GM12892 (cell line): Measurements from ENCODE around the gene EML4.
"Not testable (repeated sequence)": the region's sequence is repeated elsewhere in the genome, so short reads cannot be mapped to it uniquely, and the experiment has no call there.

Experiments used
- DNase-seq: peaks from one replicate; pipeline ENCODE4 v3.0.0; 2011; ENCODE audit not compliant: insufficient read length
- FAIRE-seq: peaks from 2 replicates; lab custom pipeline; 2011; peaks lifted over from hg19 to GRCh38; lab: Jason Lieb, UNC
- POLR2A ChIP-seq: IDR thresholded peaks from 2 replicates; pipeline ENCODE4 v1.6.1; 2011; ENCODE audit warnings: low read depth, low read length, control low read depth
- POLR2AphosphoS5 ChIP-seq: IDR thresholded peaks from 2 replicates; pipeline ENCODE4 v1.6.1; 2011; ENCODE audit warnings: low read depth, low read length, control low read depth
- TAF1 ChIP-seq: IDR thresholded peaks from 2 replicates; pipeline ENCODE4 v1.6.1; 2011; ENCODE audit warnings: low read depth, mild to moderate bottlenecking, control low read depth, low read length, borderline replicate concordance

Gene EML4

DNA sequence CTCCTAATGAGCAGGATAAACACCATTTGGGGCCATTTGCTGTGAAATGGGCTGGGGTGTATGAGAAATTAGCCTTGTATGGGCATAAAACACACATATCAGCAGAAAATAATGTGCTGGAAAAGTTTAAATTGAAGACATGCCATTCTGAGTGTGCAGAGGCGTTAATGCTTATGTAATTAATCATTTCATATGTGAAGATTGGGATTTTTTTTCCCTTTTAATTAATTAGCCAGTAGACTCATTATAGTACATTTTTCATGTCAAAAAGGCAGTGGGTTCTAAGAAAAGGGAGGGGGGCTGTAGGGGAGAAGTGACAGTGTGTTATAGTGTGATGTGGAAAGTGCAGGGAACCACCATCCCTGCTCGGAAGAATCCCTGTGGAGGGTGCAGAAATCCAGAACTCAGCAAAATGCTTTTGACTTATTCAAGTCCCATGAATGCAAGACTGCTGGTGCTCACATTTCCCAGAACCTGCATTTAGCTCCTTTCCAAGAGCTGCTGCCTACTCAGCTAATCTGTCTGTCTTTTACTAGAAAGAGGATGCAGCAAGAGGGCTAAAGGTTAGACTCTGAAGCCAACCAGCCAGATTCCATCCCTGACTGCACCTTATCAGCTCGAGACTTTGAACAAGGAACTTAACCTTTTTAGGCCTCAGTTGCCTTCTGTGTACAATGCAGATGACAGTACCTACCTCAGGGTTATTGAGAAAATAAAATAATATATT, 203.5 kb downstream of the EML4 start:
- FAIRE-seq (no peak), DNase-seq (no peak)
- TF ChIP-seq POLR2AphosphoS5 (no peak), POLR2A (no peak), TAF1 (no peak)

DNA sequence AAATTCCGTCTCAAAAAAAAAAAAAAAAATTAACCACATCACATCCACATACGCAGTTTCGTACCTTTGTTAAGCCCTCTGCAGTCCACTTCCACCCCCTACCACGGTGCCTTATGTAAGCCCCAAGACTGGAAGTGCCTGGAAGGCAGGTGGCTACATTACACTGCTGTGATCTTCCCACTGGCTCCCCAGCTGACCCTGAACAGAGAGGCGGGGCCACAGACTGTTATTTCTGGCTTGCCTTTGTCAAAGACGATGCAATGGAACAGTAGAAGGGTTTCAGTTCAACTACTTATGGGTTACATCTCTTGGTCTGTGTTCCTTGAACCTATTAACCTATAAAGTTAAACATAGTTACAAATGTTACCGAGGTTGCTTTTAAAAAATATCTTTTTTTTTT, 207.6 kb downstream of the EML4 start:
- FAIRE-seq (no peak), DNase-seq (no peak)
- TF ChIP-seq TAF1: no peak

DNA sequence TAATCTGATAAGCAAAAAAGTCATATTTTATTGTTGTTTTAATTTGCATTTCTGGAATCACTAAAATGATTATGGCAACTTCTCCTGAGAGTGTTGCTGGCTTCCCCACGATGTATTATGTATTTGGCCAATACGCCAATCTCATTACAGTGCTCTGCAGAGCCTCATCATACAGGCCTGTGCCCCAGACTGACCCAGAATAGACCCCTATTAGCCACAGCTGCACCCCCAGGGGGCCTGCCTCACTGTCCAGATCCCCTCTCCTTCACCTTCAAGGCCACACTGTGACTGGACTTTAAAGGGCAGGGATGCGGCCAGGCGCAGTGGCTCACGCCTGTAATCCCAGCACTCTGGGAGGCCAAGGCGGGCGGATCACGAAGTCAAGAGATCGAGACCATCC, 209.3 kb downstream of the EML4 start:
- FAIRE-seq (no peak), DNase-seq (no peak)
- no peak for TF ChIP-seq TAF1
- TF ChIP-seq POLR2A: no peak
- TF ChIP-seq POLR2AphosphoS5: no peak

DNA sequence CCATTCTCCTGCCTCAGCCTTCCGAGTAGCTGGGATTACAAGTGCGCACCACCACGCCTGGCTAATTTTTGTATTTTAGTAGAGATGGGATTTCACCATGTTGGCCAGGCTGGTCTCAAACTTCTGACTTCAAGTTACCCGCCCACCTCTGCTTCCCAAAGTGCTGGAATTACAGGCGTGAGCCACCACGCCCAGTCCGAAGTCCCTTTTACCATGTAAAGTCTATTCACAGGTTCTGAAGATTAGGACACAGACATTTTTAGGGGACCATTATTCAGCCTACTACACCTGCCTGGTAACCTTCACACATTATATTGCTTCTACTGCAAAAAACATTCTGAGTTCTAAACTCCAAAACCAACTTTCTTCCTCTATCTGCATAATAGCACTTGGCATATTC, 210.9 kb downstream of the EML4 start:
- not testable (repeated sequence) for FAIRE-seq

DNA sequence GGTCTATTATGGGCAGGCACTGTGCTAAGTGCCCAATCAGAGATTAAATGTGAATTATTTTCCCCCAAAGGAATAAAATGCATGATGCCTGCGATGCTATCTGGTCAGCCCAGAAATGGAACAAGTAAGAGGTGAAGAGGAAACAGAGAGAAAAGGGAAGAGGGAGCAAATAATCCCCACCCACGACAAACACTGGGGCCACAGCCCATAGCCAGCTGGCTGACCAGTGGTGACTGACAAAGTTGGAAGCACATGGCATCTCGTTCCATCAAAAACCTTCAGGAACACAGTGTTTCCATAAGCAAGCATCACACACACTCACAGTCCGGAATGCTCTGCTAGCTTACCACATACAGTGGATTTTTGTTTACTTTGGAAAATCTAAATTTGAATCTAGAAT, 213.0 kb downstream of the EML4 start:
- DNase-seq: no peak
- FAIRE-seq: no peak
- TF ChIP-seq POLR2AphosphoS5 (no peak), TAF1 (no peak), POLR2A (no peak)

More for the DNA sequence above, 210.9 kb downstream of the EML4 start:
- DNase-seq: not testable (repeated sequence)
